IPS-15b (cell line): ENCODE data around the gene CD74.
A peak's percentile ranks its signal among the peaks of the same experiment; 100 is the strongest.
"Not testable (repeated sequence)": the region's sequence is repeated elsewhere in the genome, so short reads cannot be mapped to it uniquely, and the experiment has no call there.

Experiments used
- H3K27me3 ChIP-seq: one replicate; pipeline ENCODE4 v1.6.1; 2013; ENCODE audit warnings: low read length; ENCODE audit not compliant: control insufficient read depth, insufficient read depth
- H3K36me3 ChIP-seq: one replicate; pipeline ENCODE4 v1.6.1; 2013; ENCODE audit warnings: low read length; ENCODE audit not compliant: control insufficient read depth, insufficient read depth
- H3K4me1 ChIP-seq: one replicate; pipeline ENCODE4 v1.6.1; 2013; ENCODE audit warnings: mild to moderate bottlenecking, low read length; ENCODE audit not compliant: control insufficient read depth, insufficient read depth
- H3K4me3 ChIP-seq: one replicate; pipeline ENCODE4 v1.5.1; 2013; ENCODE audit warnings: low read depth, low read length
- H3K9ac ChIP-seq: one replicate; pipeline ENCODE4 v1.6.1; 2013; ENCODE audit warnings: low read depth, mild to moderate bottlenecking, low read length
- H3K9me3 ChIP-seq: one replicate; pipeline ENCODE4 v1.6.1; 2013; ENCODE audit warnings: mild to moderate bottlenecking, low read length; ENCODE audit not compliant: control insufficient read depth, insufficient read depth

The CD74 gene

GRCh38 chr5:150412319-150413175 lies at the start of gene CD74:
TSS of gene CD74 (minus strand) at chr5:150412910. CDS start at chr5:150412749, 161 bp downstream.
- Histone ChIP-seq H3K4me3 (peak within 1 kb of the TSS; percentile 61), H3K9me3 (no peaks in the 10 kb centered on the region), H3K36me3 (no peaks in the 10 kb centered on the region), H3K27me3 (no peaks in the 10 kb centered on the region), H3K4me1 (peaks cover 19% of the 10 kb centered on the region), H3K9ac (no peak within 1 kb of the TSS)

- Histone ChIP-seq H3K9me3 (no peaks in the 10 kb centered on the region), H3K4me3 (no peak overlapping the region), H3K9ac (no peak overlapping the region), H3K36me3 (no peaks in the 10 kb centered on the region), H3K4me1 (peaks cover 26% of the 10 kb centered on the region), H3K27me3 (no peaks in the 10 kb centered on the region)
These were observed 48.5 kb upstream of the CD74 start for GRCh38 chr5:150461231-150461630.

- Histone ChIP-seq H3K36me3 (no peaks in the 10 kb centered on the region), H3K4me3 (no peak overlapping the region), H3K9ac (no peak overlapping the region), H3K27me3 (no peaks in the 10 kb centered on the region), H3K9me3 (no peaks in the 10 kb centered on the region), H3K4me1 (peaks cover 26% of the 10 kb centered on the region)
These were observed 48.1 kb upstream of the CD74 start for GRCh38 chr5:150460781-150461180.

DNA sequence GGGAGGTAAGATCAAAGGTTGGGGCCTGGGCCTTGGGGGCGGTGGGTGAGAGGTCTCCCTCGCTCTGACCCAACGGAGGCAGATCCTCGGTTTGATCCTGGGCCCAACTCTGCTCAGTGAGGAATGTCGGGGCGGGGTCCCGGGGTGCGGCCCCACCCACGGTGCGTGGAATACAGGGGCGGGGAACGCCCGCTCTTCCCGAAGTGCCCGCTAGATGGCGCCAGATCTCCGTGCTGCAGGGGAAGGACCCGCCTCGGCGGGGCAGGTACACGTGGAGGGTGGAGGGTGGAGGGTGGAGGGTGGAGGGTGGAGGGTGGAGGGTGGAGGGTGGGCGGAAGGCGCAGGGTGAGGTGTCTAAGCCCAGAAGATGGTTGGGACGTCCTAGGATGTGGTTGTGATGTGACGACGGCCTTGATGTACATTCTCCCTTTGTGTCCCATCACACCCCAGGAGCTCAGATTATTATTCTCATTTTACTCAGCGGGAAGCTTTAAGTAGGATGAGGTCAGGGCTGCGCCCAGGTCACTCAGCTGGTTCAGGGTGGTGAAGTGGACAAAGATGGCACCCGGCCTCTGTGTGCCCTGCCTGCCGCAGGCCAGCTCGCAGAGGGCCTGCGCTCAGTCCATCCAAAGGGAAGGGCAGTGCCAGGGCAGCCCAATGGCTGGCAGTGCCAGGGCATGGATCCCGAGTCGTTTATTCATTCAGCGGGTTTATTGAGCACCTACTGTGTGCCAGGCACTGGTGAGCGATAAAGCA lies 46.3 kb upstream of the CD74 start:
- Histone ChIP-seq H3K4me1 (peaks cover 33% of the 10 kb centered on the region), H3K9me3 (no peaks in the 10 kb centered on the region), H3K9ac (no peak overlapping the region), H3K36me3 (no peaks in the 10 kb centered on the region), H3K27me3 (no peaks in the 10 kb centered on the region), H3K4me3 (no peak overlapping the region)

DNA sequence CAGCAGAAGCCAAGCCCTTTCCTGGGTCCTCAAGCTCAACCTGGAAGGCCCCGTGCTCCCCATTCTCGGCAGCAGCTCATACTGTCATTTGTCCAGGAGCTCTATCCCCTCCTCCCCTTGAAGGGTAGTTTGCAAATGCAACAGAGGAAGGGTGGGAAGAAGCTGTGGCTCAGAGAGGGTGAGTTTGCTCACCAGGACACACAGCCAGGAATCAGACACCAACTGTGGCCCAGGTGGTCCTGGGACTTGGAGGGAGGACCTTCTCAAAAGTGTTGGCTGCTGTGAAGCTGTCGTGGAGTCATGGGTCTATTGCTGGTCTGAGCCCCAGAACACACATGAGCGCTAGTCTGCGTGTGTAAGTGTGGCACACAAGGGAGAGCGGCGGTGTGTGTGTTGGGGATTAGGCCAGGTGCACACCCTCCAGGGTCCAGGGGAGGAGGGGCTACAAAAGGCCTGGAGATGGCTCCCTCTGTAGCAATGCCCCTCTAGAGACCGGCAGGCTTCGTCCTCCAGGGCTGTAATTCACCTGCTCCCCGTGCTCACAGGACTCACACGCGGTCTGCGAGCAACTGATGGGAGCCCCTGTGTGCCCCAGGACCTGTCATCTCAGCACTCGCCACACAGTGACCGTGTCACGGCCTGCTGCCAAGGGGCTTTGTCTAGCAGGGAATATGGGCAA lies 45.0 kb upstream of the CD74 start:
- H3K4me3 ChIP-seq: no peak overlapping the region
- H3K9ac ChIP-seq: no peak overlapping the region
- no peaks in the 10 kb centered on the region for H3K9me3 ChIP-seq
- no peaks in the 10 kb centered on the region for H3K36me3 ChIP-seq
- peaks cover 30% of the 10 kb centered on the region for H3K4me1 ChIP-seq
- no peaks in the 10 kb centered on the region for H3K27me3 ChIP-seq

GRCh38 chr5:150457121-150457520 lies 44.4 kb upstream of the CD74 start:
- Histone ChIP-seq H3K36me3 (no peaks in the 10 kb centered on the region), H3K9me3 (no peaks in the 10 kb centered on the region), H3K9ac (no peak overlapping the region), H3K4me1 (peaks cover 30% of the 10 kb centered on the region), H3K4me3 (no peak overlapping the region), H3K27me3 (no peaks in the 10 kb centered on the region)

GRCh38 chr5:150454492-150455229 lies 42.0 kb upstream of the CD74 start:
- no peaks in the 10 kb centered on the region for H3K36me3 ChIP-seq
- H3K4me3 ChIP-seq: no peak overlapping the region

GRCh38 chr5:150454027-150454426 lies 41.3 kb upstream of the CD74 start:
- not testable (repeated sequence) for H3K36me3 ChIP-seq, H3K4me1 ChIP-seq, H3K9ac ChIP-seq, H3K9me3 ChIP-seq, H3K4me3 ChIP-seq, H3K27me3 ChIP-seq

More at GRCh38 chr5:150454492-150455229, 42.0 kb upstream of the CD74 start:
- no peak overlapping the region for H3K9ac ChIP-seq
- H3K27me3 ChIP-seq: no peaks in the 10 kb centered on the region
- H3K4me1 ChIP-seq: peaks cover 15% of the 10 kb centered on the region
- no peaks in the 10 kb centered on the region for H3K9me3 ChIP-seq

DNA sequence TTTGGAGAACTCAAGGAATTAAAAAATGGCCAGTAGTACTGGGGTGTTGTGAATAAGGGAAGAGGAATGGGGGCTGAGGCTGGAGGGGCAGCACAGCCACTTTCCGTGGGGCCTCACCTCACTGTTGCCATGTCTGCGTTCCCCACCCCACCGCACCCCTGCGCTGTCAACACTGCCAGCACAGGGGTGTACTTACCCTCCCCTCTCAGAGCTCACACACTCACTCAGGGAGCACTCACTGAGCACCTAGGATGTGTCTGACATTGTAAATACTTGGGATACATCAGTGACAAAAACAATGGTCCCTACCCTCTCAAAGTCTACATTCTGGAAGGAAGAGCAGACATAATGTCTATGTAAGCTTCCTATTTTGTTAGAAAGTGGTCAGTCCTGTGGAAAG lies 40.2 kb upstream of the CD74 start:
- H3K9ac ChIP-seq: no peak overlapping the region
- H3K4me1 ChIP-seq: peaks cover 12% of the 10 kb centered on the region
- peaks cover 13% of the 10 kb centered on the region for H3K36me3 ChIP-seq
- no peaks in the 10 kb centered on the region for H3K9me3 ChIP-seq
- no peak overlapping the region for H3K4me3 ChIP-seq
- no peaks in the 10 kb centered on the region for H3K27me3 ChIP-seq

DNA sequence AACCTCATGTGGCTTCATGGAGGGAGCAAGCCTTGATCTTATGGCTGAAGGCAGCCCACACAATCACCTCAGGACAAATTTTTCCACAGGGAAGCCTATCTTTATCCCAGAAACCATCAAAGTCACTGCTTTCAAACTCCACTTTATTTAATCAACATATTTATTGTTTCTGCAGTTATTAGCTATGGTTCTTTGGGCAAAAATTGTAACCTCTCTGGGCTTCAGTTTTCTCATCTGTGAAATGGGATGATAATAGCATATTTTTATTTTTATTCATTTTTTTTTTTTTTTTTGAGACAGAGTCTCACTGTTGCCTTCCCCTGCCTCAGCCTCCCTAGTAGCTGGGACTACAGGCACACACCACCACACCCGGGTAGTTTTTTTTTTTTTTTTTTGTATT lies 38.9 kb upstream of the CD74 start:
- Histone ChIP-seq H3K27me3 (no peaks in the 10 kb centered on the region), H3K4me3 (no peak overlapping the region), H3K9me3 (no peaks in the 10 kb centered on the region), H3K4me1 (peaks cover 19% of the 10 kb centered on the region), H3K9ac (no peak overlapping the region), H3K36me3 (peaks cover 26% of the 10 kb centered on the region)
